Activated naive CD8-positive, alpha-beta T cell treated with anti-CD3 and anti-CD28 coated beads, Interleukin-2, amount 10 ng/mL, durations not matched to agents 7 days and 5 days (primary cell): ENCODE measurements around the gene RAB27A. TPM values are rescaled to one million over a fixed set of nuclear protein-coding genes. Genes with fewer than 3 reads are reported as not detected.
A peak's percentile ranks its signal among the peaks of the same experiment; 100 is the strongest.
"Not testable (repeated sequence)": the region's sequence is repeated elsewhere in the genome, so short reads cannot be mapped to it uniquely, and the experiment has no call there.

Source experiments
- ATAC-seq: fragments of 150-1000 bp; cut with Tn5 transposase; one replicate; pipeline ENCODE4 v1.10.0; 2021; ENCODE audit warnings: low read depth, moderate library complexity
- POLR2A ChIA-PET: fragments of 350-600 bp; sonication (Branson Sonifier 250); formaldehyde crosslinking; loops from one replicate; lab custom pipeline; 2021; ENCODE audit warnings: antibody characterized with exemption; lab: Charles Lee
- DNase-seq: peaks from one replicate; pipeline ENCODE4 v3.0.0; 2021
- H3K27ac Mint-ChIP-seq: one replicate; pipeline ENCODE4 v1.8.0; 2022; ENCODE audit warnings: mild to moderate bottlenecking, mixed read lengths
- H3K27me3 Mint-ChIP-seq: one replicate; pipeline ENCODE4 v1.8.0; 2022; ENCODE audit warnings: mild to moderate bottlenecking, moderate library complexity, mixed read lengths
- H3K36me3 Mint-ChIP-seq: one replicate; pipeline ENCODE4 v1.8.0; 2021; ENCODE audit warnings: mild to moderate bottlenecking, mixed read lengths
- H3K4me1 Mint-ChIP-seq: one replicate; pipeline ENCODE4 v1.8.0; 2021; ENCODE audit warnings: mixed read lengths
- H3K4me3 Mint-ChIP-seq: one replicate; pipeline ENCODE4 v1.8.0; 2022; ENCODE audit warnings: mild to moderate bottlenecking, moderate library complexity, mixed read lengths
- H3K9me3 Mint-ChIP-seq: one replicate; pipeline ENCODE4 v1.8.0; 2021; ENCODE audit warnings: mixed read lengths
- total RNA-seq, 2 experiments: library from RNA; stranded (reverse); gene quantifications; one replicate each; pipeline ENCODE4 v1.2.3, GENCODE V29; 2021

The RAB27A gene
- total RNA-seq, 2 experiments from 2014 or later: 80.1 to 87.3 TPM

DNA sequence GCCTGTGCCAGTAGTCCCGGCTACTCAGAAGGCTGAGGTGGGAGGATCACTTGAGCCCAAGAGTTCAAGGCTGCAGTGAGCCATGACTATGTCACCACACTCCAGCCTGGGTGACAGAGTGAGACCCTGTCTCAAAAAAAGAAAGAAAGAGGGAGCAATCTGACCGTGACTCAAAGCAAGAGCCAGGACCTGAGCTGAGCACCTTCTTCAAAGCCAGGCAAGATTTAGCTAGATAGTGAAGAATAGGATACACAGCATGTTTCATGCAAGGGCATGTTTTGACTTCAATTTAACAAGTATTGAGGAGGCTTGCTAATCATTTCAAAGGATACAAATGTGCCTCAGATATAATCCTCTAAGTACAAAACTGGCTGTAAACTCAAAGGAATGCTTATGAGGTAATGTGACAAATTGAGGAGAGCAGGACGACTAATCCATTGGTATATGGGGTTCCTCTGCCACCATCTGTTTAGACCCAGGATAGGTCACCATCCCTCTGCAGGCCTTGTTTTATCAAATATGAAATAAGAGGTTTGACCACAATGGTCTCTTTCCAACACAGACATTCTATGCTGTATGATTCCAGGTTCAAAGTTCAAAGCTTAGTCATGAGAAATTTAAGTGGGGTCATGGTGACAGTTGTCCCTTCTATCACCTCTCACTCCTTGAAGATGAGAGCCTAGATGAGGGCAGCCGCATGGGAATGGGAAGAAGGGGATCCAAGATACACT, 33.2 kb downstream of the RAB27A start:
- ATAC-seq: no peak
- peaks cover 41% of the 10 kb centered on the region for H3K36me3 Mint-ChIP-seq

DNA sequence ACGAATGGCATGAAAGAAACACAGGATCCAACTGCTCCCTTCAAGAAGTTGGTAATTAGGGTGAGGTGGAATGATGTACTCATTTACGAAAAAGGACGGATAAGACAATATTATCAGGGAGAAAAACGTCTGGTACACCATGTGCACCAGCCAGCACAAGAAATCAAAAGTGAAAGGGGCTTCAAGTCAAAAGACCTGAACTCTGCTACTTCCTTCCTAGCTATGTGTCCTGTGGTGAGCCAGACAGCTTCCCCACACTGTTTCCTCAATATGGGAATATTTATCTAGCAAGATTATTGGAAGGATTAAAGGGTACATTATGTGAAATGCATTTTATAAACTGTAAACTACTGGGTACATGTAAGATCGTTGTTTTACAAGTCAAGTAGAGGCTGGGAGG, 33.9 kb downstream of the RAB27A start:
- POLR2A ChIA-PET: interaction anchor here (1.0 kb wide), 1 partner anchor 14 kb away, joined by 3 read pairs; no protein-coding TSS in a partner anchor
- no peaks in the 10 kb centered on the region for H3K9me3 Mint-ChIP-seq
- H3K27me3 Mint-ChIP-seq: no peaks in the 10 kb centered on the region
- ATAC-seq (peak; percentile 62), DNase-seq (no peak)
- peak overlapping the region; percentile 82 for H3K4me3 Mint-ChIP-seq
- peaks cover 67% of the 10 kb centered on the region for H3K4me1 Mint-ChIP-seq
- peak overlapping the region; percentile 89 for H3K27ac Mint-ChIP-seq
- H3K36me3 Mint-ChIP-seq: peaks cover 41% of the 10 kb centered on the region

More for the DNA sequence above, 33.2 kb downstream of the RAB27A start:
- Mint-ChIP-seq H3K27me3 (no peaks in the 10 kb centered on the region), H3K4me1 (peaks cover 61% of the 10 kb centered on the region), H3K27ac (peak overlapping the region; percentile 89), H3K4me3 (peak overlapping the region; percentile 82), H3K9me3 (no peaks in the 10 kb centered on the region)
- POLR2A ChIA-PET: interaction anchor here (1.3 to 1.7 kb wide), 2 partner anchors 11 to 28 kb away, joined by 4 to 5 read pairs; no protein-coding TSS in a partner anchor
- no peak for DNase-seq

DNA sequence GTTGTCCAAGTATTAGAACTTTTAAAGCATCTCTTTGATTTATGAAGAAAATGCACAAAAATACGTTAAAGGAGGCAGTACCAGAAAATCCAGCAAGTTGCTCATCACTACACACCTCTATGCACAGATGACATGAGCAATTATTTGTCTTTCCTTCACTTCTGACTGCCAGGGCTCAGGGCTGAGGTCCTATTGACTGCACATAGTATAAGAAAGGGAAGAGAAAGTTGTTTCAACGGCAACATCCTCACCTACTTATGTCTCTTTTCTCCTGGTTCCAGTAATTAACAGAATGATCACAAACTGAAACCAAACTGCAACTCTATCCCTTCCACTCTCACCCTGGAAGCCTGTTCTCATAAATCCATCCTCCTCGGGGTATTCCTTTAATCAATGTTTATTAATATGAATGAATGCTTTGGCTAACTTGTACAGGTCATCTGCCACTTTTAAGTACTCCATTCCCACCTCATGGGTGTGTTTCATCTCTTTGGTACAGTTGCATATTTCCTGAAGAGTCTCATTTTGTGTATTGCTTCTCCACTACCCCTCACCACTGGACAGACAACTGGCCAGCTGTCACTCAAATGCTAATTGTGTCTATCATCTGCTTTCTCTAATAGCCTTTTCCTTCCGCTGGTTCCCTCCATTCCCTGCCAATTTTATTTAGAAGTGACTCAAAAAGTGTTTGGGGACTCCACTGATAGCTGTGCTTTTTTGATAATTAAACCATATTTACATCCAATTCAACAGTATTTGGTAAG, 34.5 kb downstream of the RAB27A start:
- Mint-ChIP-seq H3K36me3 (peaks cover 37% of the 10 kb centered on the region), H3K4me1 (peaks cover 68% of the 10 kb centered on the region), H3K4me3 (peak overlapping the region; percentile 82), H3K9me3 (no peaks in the 10 kb centered on the region), H3K27me3 (no peaks in the 10 kb centered on the region), H3K27ac (peak overlapping the region; percentile 89)
- POLR2A ChIA-PET: interaction anchor here (1.0 kb wide), 1 partner anchor 15 kb away, joined by 3 read pairs; no protein-coding TSS in a partner anchor
- DNase-seq (no peak), ATAC-seq (no peak)

DNA sequence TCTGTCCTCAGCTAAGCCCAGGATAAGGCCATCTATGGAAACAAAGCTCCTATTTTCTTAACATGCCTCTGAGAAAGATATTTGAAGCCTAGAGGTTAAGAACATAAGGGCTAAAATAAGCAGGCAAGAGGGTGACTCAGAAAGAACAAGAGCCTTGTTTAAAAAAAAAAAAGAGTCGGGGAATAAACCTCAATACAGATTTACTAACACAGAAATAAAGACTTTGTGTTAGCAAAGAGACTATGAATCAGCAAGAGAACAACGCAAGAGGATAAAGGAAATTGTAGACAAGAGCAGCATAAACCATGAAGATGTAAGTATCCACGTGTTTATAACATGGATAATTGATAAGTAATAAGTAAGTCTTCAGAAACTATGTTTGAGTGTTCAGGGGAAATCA, 36.0 kb downstream of the RAB27A start:
- no peaks in the 10 kb centered on the region for H3K9me3 Mint-ChIP-seq
- peaks cover 34% of the 10 kb centered on the region for H3K36me3 Mint-ChIP-seq
- peaks cover 71% of the 10 kb centered on the region for H3K4me1 Mint-ChIP-seq
- POLR2A ChIA-PET: no interaction called here
- ATAC-seq (no peak), DNase-seq (no peak)
- no peaks in the 10 kb centered on the region for H3K27me3 Mint-ChIP-seq
- peak overlapping the region; percentile 63 for H3K27ac Mint-ChIP-seq
- H3K4me3 Mint-ChIP-seq: peak overlapping the region; percentile 23

DNA sequence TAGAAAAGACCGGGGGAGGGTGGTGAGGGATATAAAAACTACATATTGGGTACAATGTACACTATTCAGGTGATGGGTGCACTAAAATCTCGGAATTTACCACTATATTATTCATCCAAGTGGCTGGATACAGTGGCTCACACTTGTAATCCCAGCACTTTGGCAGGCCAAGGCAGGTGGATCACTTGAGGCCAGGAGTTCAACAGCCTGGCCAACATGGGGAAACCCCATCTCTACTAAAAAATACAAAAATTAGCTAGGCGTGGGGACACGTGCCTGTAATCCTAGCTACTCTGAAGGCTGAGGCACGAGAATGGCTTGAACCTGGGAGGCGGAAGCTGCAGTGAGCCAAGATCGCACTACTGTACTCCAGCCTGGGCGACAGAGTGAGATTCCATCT, 37.4 kb downstream of the RAB27A start:
- DNase-seq, H3K9me3 Mint-ChIP-seq, POLR2A ChIA-PET, ATAC-seq, H3K4me3 Mint-ChIP-seq, H3K27me3 Mint-ChIP-seq: not testable (repeated sequence)
- Mint-ChIP-seq H3K36me3 (peaks cover 38% of the 10 kb centered on the region), H3K4me1 (peaks cover 71% of the 10 kb centered on the region), H3K27ac (peak overlapping the region; percentile 71)

DNA sequence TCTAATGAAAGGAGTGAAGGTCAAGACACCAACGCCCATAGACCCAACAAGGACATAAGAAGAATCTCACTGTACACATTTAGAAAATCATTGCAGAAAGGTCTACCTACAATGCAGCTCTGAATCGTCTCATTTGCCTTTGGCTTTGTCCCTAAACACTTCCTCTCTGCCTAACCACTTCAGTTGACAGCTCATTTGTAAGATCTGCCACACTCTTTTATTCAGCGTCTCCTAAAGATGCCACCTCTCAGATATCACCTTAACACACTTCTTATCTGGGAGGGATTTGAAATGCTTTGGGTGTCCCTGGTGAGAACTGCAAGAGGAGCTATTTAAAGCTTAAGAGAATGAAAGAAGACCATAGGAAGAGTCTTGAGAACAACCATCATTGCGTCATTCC, 38.7 kb downstream of the RAB27A start:
- Mint-ChIP-seq H3K36me3 (peaks cover 31% of the 10 kb centered on the region), H3K4me3 (peak overlapping the region; percentile 60), H3K4me1 (peaks cover 59% of the 10 kb centered on the region), H3K27ac (peak overlapping the region; percentile 80), H3K9me3 (no peaks in the 10 kb centered on the region), H3K27me3 (no peaks in the 10 kb centered on the region)
- ATAC-seq: peak; percentile 69
- POLR2A ChIA-PET: interaction anchor here (0.7 to 1.9 kb wide), 5 partner anchors 12 to 29 kb away, joined by 3 to 8 read pairs (median 4); no protein-coding TSS in a partner anchor
- no peak for DNase-seq

DNA sequence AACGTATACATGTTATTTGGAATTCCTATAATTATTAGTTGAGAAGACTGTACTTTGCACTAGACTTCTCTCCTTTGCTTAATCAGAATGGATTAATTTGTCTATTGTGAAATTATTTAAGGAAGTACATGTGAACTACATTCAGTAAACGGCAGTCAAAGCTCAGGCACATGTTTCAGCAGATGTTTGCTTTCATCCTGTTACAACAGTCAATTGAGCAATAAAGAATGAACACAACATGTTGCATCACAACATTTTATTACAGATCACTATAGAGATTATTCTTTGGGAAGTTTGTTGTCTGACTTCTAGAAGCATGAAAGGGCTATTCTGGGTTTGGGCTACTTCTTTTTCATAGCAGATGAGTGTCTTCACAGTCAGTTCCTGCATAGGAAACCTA, 39.2 kb downstream of the RAB27A start:
- ATAC-seq: no peak
- no peak for DNase-seq
- POLR2A ChIA-PET: interaction anchor here (0.7 to 1.9 kb wide), 5 partner anchors 12 to 28 kb away, joined by 3 to 8 read pairs (median 4); no protein-coding TSS in a partner anchor
- Mint-ChIP-seq H3K4me1 (peaks cover 56% of the 10 kb centered on the region), H3K4me3 (peak overlapping the region; percentile 60), H3K27me3 (no peaks in the 10 kb centered on the region), H3K9me3 (no peaks in the 10 kb centered on the region), H3K27ac (peak overlapping the region; percentile 80), H3K36me3 (peaks cover 29% of the 10 kb centered on the region)

DNA sequence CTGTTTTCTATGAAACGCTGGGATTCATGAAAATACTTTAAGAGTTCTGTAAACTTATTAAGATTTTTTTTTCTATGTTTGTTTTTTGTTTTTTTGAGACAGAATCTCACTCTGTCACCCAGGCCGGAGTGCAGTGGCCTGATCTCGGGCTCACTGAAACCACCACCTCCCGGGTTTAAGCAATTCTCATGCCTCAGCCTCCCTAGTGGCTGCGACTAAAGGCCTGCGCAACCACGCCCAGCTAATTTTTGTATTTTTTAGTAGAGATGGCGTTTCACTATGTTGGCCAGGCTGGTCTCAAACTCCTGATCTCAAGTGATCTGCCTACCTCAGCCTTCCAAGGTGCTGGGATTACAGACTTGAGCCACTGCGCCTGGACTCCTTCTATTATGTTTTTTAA, 39.7 kb downstream of the RAB27A start:
- not testable (repeated sequence) for H3K27ac Mint-ChIP-seq, H3K4me3 Mint-ChIP-seq, H3K27me3 Mint-ChIP-seq, H3K9me3 Mint-ChIP-seq, ATAC-seq, DNase-seq
- POLR2A ChIA-PET: interaction anchor here (1.9 kb wide), 1 partner anchor 18 kb away, joined by 8 read pairs; no protein-coding TSS in a partner anchor
- H3K4me1 Mint-ChIP-seq: peaks cover 54% of the 10 kb centered on the region
- H3K36me3 Mint-ChIP-seq: peaks cover 33% of the 10 kb centered on the region

DNA sequence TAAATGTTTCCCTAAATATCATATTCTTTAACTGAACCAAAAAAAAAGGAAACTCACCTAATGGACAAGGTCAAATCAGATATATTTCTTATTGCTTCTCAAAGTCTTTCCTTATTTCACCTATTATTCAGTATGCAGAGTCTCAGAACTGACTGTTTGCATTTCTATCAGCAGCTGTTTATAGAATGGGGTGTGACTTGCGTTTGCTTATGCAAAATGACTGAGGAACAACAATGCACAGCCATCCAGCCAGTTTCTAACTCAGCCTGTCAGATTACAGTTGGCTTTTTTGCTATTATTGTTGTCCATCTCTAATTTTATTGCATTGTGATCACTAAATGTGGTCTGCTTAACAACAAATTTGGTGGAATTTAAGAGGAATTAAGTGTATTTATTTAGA, 40.7 kb downstream of the RAB27A start:
- no peak overlapping the region for H3K4me3 Mint-ChIP-seq
- no peaks in the 10 kb centered on the region for H3K27me3 Mint-ChIP-seq
- no peak overlapping the region for H3K27ac Mint-ChIP-seq
- POLR2A ChIA-PET: no interaction called here
- H3K4me1 Mint-ChIP-seq: peaks cover 52% of the 10 kb centered on the region
- H3K36me3 Mint-ChIP-seq: peaks cover 39% of the 10 kb centered on the region
- ATAC-seq (no peak), DNase-seq (no peak)
- H3K9me3 Mint-ChIP-seq: no peaks in the 10 kb centered on the region

DNA sequence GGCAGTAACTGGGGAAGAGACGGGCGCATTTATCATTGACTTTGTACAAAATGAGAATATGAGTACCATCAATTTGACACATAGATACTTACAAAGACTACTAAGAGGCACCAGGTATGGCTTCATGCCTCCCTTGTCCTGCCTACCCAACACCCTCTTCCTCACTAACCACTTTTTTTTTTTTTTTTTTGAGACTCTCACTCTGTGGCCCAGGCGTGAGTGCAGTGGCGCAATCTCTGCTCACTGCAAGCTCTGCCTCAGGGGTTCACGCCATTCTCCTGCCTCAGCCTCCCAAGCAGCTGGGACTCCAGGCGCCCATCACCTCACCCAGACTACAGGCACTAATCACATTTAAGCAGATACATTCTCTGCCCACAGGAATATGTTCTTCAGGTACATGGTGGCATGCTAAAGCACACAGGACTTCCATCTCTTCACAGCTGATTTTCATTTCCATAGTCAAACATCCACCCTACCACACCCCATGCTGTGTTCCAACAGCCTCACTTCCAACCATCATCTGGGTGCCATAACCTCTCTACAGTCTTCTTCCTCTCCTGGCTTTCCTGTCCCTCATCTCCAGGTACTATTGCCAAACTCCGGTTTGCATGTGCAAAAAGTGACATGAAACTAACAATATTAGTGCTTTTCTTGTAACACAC, 41.7 kb downstream of the RAB27A start:
- Mint-ChIP-seq H3K4me3 (peak overlapping the region; percentile 0), H3K4me1 (peaks cover 51% of the 10 kb centered on the region), H3K36me3 (peaks cover 42% of the 10 kb centered on the region), H3K27me3 (no peaks in the 10 kb centered on the region), H3K27ac (peak overlapping the region; percentile 6), H3K9me3 (no peaks in the 10 kb centered on the region)
- POLR2A ChIA-PET: interaction anchor here (0.5 kb wide), 1 partner anchor 15 kb away, joined by 3 read pairs; no protein-coding TSS in a partner anchor
- peak; percentile 34 for ATAC-seq
- DNase-seq: no peak

DNA sequence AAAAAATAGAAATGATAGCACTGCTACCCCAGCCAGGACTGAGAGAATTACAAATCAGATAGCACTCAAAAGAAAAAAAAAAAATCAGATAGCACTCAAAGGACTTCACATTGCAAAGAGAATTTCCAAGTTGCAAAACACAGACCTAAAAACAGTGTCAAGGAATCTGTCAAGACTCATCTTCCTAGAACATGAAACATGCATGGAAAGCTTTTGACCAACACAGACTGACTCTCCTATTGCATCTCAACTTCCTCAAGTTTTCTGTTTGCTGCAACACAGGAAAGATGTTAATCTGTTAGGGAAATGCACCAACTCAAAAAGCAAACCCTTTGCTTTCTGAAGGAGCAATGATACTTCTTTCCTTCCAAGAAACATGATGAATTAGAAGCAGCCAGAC, 42.3 kb downstream of the RAB27A start:
- H3K27ac Mint-ChIP-seq: no peak overlapping the region
- peaks cover 53% of the 10 kb centered on the region for H3K4me1 Mint-ChIP-seq
- H3K4me3 Mint-ChIP-seq: no peak overlapping the region
- ATAC-seq (no peak), DNase-seq (no peak)
- POLR2A ChIA-PET: no interaction called here
- H3K36me3 Mint-ChIP-seq: peaks cover 39% of the 10 kb centered on the region
- H3K9me3 Mint-ChIP-seq: no peaks in the 10 kb centered on the region
- H3K27me3 Mint-ChIP-seq: no peaks in the 10 kb centered on the region

DNA sequence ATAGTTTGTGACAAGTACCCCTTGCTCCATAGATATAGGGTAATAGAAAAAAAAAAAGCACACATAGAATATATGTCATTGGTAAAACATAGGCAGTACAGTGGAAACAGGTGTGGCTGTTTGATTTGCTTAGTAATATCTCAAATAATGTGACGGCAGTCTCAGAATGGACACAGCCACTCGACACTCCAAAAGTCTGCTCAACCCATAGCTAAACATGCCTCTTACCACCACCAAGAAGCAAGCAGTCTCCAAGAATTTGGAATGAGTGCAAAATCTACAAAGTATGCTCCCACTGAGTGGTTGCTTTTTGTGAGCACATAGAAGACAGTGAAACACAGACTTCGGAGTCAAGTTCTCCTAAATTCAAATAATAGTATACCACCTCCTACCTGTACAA, 43.0 kb downstream of the RAB27A start:
- Mint-ChIP-seq H3K27ac (no peak overlapping the region), H3K4me3 (no peak overlapping the region), H3K27me3 (no peaks in the 10 kb centered on the region), H3K9me3 (no peaks in the 10 kb centered on the region), H3K36me3 (peaks cover 36% of the 10 kb centered on the region), H3K4me1 (peaks cover 53% of the 10 kb centered on the region)
- DNase-seq: no peak
- POLR2A ChIA-PET: no interaction called here
- no peak for ATAC-seq

DNA sequence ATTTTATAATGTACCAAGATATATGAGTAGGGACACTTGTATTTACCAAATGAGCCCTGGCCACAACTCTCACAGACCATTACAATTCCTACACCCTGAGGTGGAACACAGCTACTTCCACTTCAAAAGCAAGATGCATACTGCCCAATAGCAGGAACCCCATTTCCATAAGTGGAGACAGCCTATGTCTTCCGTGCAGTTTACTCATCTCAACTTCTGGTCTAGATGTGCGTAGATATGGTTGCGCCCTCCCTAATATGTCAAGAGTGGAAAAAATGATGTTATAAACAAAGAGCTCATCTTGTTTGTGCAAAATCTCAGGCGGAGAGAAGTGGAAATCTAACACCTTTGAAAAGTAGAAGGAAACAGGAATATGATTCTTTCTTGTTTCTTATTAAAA, 44.6 kb downstream of the RAB27A start:
- no peak overlapping the region for H3K4me3 Mint-ChIP-seq
- H3K9me3 Mint-ChIP-seq: no peaks in the 10 kb centered on the region
- no peak for ATAC-seq
- H3K27me3 Mint-ChIP-seq: no peaks in the 10 kb centered on the region
- peaks cover 47% of the 10 kb centered on the region for H3K4me1 Mint-ChIP-seq
- H3K36me3 Mint-ChIP-seq: peaks cover 33% of the 10 kb centered on the region
- no peak for DNase-seq
- POLR2A ChIA-PET: no interaction called here
- no peak overlapping the region for H3K27ac Mint-ChIP-seq
